ENCODE data around the gene TNFAIP1. TPM values are rescaled to one million over a fixed set of nuclear protein-coding genes. Genes with fewer than 3 reads are reported as not detected.
A peak's percentile ranks its signal among the peaks of the same experiment; 100 is the strongest.

TNFAIP1 gene
- total RNA-seq, 1 donor from 2014 or later = 75.0 TPM

GRCh38 chr17:28390141-28390540 is 54.6 kb downstream of the TNFAIP1 start:
- no peak for DNase-seq (ENCODE audit: low spot score)
- ATAC-seq = no peak
- intact Hi-C loops (cut with DNase I) = no loop called here

DNA sequence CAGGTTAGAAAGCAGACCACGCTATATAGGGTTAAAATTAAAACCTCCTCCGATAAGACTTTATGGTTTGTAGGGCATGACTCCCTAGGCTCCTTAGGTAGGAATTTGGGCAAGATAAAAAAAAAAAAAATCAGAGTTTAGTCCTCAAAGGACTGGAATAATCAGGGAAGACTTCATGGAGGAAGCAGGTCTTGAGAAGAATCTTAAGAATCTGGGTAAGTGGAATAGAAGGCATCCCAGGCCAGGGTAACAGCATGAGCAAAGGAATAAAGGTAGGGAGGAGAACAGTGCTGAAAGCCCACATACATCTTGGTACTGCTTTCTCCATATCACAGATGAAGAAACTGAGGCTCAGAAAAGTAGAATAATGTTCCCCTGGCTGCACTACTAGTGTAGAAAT is 55.0 kb downstream of the TNFAIP1 start:
- no peak for DNase-seq (ENCODE audit: low spot score)
- intact Hi-C loops (cut with DNase I) = no loop called here
- ATAC-seq = no peak

GRCh38 chr17:28390984-28391383 is 55.4 kb downstream of the TNFAIP1 start:
- ATAC-seq (no peak), DNase-seq (ENCODE audit: low spot score) (no peak)
- intact Hi-C loops (cut with DNase I) = no loop called here

GRCh38 chr17:28391401-28391800 is 55.8 kb downstream of the TNFAIP1 start:
- intact Hi-C loops (cut with DNase I) = no loop called here

DNA sequence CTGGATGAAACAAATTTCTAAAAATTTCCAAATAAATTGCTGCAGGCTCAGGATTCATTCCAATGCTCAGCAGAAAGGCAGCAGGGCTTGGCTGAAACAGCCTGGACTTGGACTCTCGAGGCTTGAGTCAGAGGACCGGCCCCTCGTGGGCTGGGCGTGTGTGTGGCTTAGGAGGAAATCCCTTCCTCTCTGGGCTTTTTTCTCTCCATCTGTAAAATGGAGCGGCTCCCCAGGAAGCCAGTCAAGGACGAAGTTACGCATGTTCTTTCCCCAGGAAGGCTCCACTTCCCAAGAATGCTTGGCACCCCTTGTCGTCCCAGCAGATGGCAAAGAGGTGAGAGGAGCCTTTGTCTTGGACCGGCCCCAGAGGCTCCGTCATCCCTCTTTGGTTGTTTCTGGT is 56.9 kb downstream of the TNFAIP1 start:
- ATAC-seq = peak; percentile 30
- intact Hi-C loops (cut with DNase I) = no loop called here
- no peak for DNase-seq (ENCODE audit: low spot score)

More at GRCh38 chr17:28391401-28391800, 55.8 kb downstream of the TNFAIP1 start:
- DNase-seq (ENCODE audit: low spot score) (no peak), ATAC-seq (no peak)

- no peak for ATAC-seq
- intact Hi-C loops (cut with DNase I) = no loop called here
- DNase-seq (ENCODE audit: low spot score) = no peak
Measured at GRCh38 chr17:28394337-28395116, 59.0 kb downstream of the TNFAIP1 start.

DNA sequence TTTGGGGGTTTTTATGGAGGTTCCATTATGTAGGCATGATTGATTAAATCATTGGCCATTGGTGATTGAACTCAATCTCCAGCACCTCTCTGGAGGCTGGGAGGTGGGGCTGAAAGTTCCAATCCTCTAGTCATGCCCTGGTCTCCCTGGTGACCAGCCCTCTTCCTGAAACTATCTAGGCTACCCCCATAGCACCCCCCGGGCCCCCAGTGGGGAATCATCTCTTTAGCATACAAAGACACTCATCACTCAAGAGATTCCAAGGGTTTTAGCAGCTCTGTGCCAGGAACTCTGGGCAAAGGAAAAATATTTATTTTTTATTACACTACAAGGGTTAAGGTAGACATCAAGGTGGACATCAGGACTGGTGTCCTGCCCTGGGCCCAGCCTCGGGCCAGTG is 59.9 kb downstream of the TNFAIP1 start:
- ATAC-seq (no peak), DNase-seq (ENCODE audit: low spot score) (no peak)
- intact Hi-C loops (cut with DNase I) = no loop called here

- DNase-seq (ENCODE audit: low spot score) (no peak), ATAC-seq (no peak)
- intact Hi-C loops (cut with DNase I) = no loop called here
Measured at GRCh38 chr17:28395968-28396367, 60.4 kb downstream of the TNFAIP1 start.

Small RNA genes within 50 kb of the gene (microRNA-seq; reads per million reads assigned to microRNA genes)
- gene MIR4723 = 1.1 reads per million

Other genes with a start within 250 kb of the TNFAIP1 start
- 21.8 TPM for gene TMEM97, start 16.6 kb upstream of the TNFAIP1 start, total RNA-seq
- gene IFT20, start 289 bp upstream of the TNFAIP1 start, total RNA-seq = 36.3 TPM
- 30.0 TPM for gene POLDIP2, start 21.8 kb downstream of the TNFAIP1 start, total RNA-seq
- gene SEBOX, start 29.4 kb downstream of the TNFAIP1 start, total RNA-seq = not detected
- 2.1 TPM for gene VTN, start 34.5 kb downstream of the TNFAIP1 start, total RNA-seq
- 12.7 TPM for gene SARM1, start 35.9 kb downstream of the TNFAIP1 start, total RNA-seq
- 12.8 TPM for gene SLC46A1, start 70.5 kb downstream of the TNFAIP1 start, total RNA-seq
- not detected for gene SLC13A2, start 137.9 kb downstream of the TNFAIP1 start, total RNA-seq
- not detected for gene FOXN1, start 170.6 kb downstream of the TNFAIP1 start, total RNA-seq
- 28.3 TPM for gene UNC119, start 216.9 kb downstream of the TNFAIP1 start, total RNA-seq
- gene PIGS, start 235.8 kb downstream of the TNFAIP1 start, total RNA-seq = 40.4 TPM
- gene ALDOC, start 241.1 kb downstream of the TNFAIP1 start, total RNA-seq = 99.7 TPM

All from sciatic nerve (tissue), 2 donors.